HG02973 (cell line): ENCODE data around the gene BCAS1.

Experiments
- ATAC-seq: cut with Tn5 transposase; IDR thresholded peaks from one replicate; pipeline ENCODE4 v1.9.1; 2021; ENCODE audit warnings: moderate library complexity; ENCODE audit not compliant: unreplicated experiment

BCAS1 gene

GRCh38 chr20:54051068-54051467 is 19.3 kb downstream of the BCAS1 start:
- no peak for ATAC-seq

DNA sequence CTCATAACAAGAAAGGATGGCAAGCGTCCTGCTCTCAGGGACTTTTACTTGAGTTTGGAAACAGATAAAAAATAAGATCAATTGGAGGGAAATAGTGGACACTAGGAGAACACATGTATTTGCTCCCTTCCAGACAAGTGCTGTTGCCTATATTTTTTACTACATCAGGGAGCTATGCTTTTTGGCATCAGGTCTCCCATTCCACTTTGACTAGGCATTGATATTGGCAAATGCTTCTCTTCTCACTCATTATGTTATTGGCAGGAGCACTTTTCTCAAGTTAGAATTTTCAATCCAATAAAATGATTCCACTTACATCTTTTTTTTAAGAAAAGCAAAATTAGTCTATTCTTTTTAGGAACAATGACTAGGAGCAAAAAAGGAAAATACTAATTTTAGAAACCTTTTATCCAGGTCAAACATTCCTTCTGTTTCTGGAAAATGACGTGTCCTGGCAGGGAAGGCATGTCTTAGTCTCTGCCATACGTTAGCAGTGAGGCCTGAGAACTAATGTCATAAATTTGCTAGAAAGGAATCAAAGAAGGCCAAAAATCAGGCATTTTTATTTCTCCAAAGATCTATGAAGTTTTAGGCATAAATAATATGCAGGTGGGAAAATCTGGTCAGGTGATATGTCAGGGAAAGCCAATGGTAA is 21.4 kb downstream of the BCAS1 start:
- no peak for ATAC-seq

DNA sequence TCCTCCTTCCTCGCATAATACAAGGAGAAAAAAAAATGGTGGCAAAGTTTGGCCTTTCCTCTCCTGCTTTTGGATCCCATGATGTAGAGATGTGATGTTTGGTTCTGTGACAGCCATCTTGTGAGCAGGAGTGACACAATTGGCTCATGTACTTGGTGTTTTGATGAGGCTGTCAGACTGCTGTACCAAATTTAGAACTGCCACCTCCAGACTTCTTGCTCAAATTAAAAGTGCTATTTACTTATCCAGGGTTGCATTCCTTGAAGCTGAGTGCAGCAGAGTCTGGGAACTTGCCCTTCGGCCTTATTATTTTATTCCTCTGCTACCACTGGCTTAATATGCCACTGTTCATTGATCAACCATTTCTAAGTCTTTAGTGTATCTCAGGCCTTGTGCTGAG is 21.9 kb downstream of the BCAS1 start:
- ATAC-seq = no peak

DNA sequence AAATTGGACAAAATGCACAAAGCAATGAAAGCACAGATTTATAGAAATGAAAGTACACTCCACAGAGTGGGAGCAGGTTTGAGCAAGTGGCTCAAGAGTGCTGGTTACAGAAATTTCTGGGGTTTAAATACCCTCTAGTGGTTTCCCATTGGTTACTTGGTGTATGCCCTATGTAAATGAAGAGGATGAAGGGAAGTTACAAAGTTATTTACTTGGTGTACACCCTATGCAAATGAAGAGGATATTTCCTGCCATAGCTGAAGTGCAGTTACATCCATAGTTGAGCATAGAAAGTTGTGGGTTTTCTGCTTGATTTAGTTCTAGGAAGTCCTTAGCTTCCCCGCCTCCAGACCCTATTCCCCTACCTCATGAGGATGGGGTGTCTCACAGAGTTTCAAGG is 22.7 kb downstream of the BCAS1 start:
- ATAC-seq = no peak

GRCh38 chr20:54047048-54047447 is 23.3 kb downstream of the BCAS1 start:
- ATAC-seq = no peak

GRCh38 chr20:54044156-54044555 is 26.2 kb downstream of the BCAS1 start:
- ATAC-seq = no peak

- no peak for ATAC-seq
Observed at GRCh38 chr20:54043076-54043967, 27.1 kb downstream of the BCAS1 start.

DNA sequence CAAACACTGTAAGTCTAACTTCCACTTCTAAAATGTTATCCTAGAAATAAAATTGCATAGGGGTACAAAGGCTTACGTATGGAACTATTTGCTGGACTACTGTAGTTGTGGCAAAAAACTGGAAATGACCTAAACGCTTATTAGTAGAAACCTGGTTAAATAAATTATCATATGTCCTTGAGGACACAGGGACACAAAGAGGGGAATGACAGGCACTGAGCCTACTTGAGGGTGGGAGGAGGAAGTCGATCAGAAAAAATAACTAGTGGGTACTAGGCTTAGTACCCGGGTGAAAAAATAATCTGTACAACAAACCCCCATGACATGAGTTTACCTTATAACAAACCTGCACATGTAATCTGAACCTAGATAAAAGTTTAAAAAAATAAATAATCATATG is 28.4 kb downstream of the BCAS1 start:
- ATAC-seq = no peak

GRCh38 chr20:54041336-54041735 is 29.1 kb downstream of the BCAS1 start:
- ATAC-seq = no peak

- no peak for ATAC-seq
Observed at GRCh38 chr20:54040531-54040930, 29.9 kb downstream of the BCAS1 start.

GRCh38 chr20:54038961-54039360 is 31.4 kb downstream of the BCAS1 start:
- ATAC-seq = no peak

DNA sequence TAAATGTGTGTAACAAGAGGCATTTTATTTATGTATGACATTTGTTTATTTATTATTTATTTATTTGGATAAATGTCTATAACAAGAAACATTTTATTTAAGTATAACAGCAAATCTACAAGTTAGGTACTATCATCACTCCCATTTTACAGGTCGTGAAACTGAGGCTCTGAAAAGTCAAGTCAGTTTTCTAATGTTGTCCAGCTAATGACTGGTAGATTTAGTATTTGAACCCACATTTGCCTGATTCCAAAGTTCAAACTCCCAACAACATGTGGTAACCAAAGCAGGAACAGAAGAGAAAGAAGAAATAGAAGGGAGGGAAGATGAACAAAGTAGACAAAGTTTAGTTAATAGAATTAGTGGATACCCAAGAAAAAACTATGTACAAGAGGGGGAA is 32.9 kb downstream of the BCAS1 start:
- no peak for ATAC-seq

GRCh38 chr20:54029643-54030042 is 40.8 kb downstream of the BCAS1 start:
- ATAC-seq = no peak

GRCh38 chr20:54029176-54029575 is 41.2 kb downstream of the BCAS1 start:
- no peak for ATAC-seq

- ATAC-seq = no peak
Observed at GRCh38 chr20:54028276-54029011, 42.0 kb downstream of the BCAS1 start.

- ATAC-seq = no peak
Observed at GRCh38 chr20:54027704-54028103, 42.7 kb downstream of the BCAS1 start.

DNA sequence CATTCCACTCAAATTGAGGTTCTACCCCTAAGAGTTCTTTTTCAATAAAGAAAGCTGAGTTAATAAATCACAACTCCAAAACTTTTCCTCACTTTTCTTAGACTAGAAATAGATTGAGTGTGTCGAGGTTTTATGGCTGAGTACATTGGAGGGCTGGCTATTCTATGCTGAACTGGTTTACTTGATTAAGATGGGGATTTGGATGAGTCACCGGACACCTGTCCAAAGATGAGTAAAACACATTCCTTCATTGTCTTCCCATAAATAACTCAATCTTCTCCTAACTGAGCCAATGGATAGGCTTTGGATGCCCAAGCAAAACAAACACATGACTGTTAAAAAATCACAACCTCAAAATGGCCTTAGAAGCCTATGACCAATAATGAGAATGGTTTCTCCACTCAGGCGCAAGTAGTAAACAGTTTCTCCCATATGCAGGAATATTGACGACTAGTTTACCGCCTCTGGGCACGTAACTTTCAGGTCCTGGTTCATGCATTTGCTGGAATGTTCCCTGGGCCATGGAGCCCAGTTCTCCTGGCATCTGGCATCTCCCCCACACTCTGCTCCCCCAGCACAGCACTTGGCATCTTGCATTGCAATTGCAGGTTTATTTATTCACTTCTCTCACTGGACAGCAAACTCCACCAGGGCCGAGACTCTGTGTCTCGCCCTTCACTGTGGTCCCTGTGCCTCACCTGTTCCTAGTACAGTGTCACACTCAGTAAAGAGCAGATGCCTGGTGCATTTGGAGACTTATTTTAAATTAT is 43.9 kb downstream of the BCAS1 start:
- no peak for ATAC-seq

GRCh38 chr20:54025251-54025771 is 45.1 kb downstream of the BCAS1 start:
- ATAC-seq = no peak

GRCh38 chr20:54023406-54023805 is 47.0 kb downstream of the BCAS1 start:
- ATAC-seq = no peak

- no peak for ATAC-seq
Observed at GRCh38 chr20:54021446-54022235, 48.8 kb downstream of the BCAS1 start.
